Osteoblast (primary cell): Measurements from ENCODE around the gene NPDC1. TPM values are rescaled to one million over a fixed set of nuclear protein-coding genes. Genes with fewer than 3 reads are reported as not detected.

Experiments used
- DNase-seq: peaks from one replicate; pipeline ENCODE4 v3.0.0; 2011; ENCODE audit warnings: low spot score, mixed read lengths; ENCODE audit not compliant: insufficient read length; ENCODE audit errors: missing footprints
- H2AFZ ChIP-seq: 2 replicates; pipeline ENCODE4 v1.6.0; 2011; ENCODE audit warnings: mild to moderate bottlenecking, low read length
- H3K27ac ChIP-seq: 2 replicates; pipeline ENCODE4 v1.5.1; 2011; ENCODE audit warnings: mild to moderate bottlenecking, low read depth, low read length, moderate library complexity
- H3K27me3 ChIP-seq: 2 replicates; pipeline ENCODE4 v1.6.0; 2012; ENCODE audit warnings: mild to moderate bottlenecking, control low read depth, inconsistent platforms, low read length, moderate library complexity; ENCODE audit not compliant: insufficient read depth
- H3K36me3 ChIP-seq: 2 replicates; pipeline ENCODE4 v1.5.1; 2011; ENCODE audit warnings: mild to moderate bottlenecking, low read length, control low read depth, moderate library complexity; ENCODE audit not compliant: insufficient read depth
- H3K4me1 ChIP-seq: 2 replicates; pipeline ENCODE4 v1.5.1; 2011; ENCODE audit warnings: mild to moderate bottlenecking, low read length, control low read depth, moderate library complexity; ENCODE audit not compliant: insufficient read depth
- H3K4me2 ChIP-seq: 2 replicates; pipeline ENCODE4 v1.6.0; 2011; ENCODE audit warnings: mild to moderate bottlenecking, low read length; ENCODE audit not compliant: insufficient read depth
- H3K4me3 ChIP-seq: fragments of 200-600 bp; sonication (generic); 3 replicates; pipeline ENCODE4 v1.5.1; 2012; ENCODE audit warnings: mild to moderate bottlenecking, low read length, inconsistent platforms; ENCODE audit not compliant: insufficient read depth
- H3K79me2 ChIP-seq: 2 replicates; pipeline ENCODE4 v1.6.0; 2012; ENCODE audit warnings: mild to moderate bottlenecking, low read length, control low read depth, inconsistent platforms; ENCODE audit not compliant: insufficient read depth
- H3K9me3 ChIP-seq: 2 replicates; pipeline ENCODE4 v1.5.1; 2011; ENCODE audit warnings: low read depth, low read length, control low read depth
- H4K20me1 ChIP-seq: 2 replicates; pipeline ENCODE4 v1.6.0; 2012; ENCODE audit warnings: mild to moderate bottlenecking, low read length, control low read depth; ENCODE audit not compliant: insufficient read depth
- small RNA-seq: library from RNA; depleted of rRNA; stranded (forward); fragments of <200 nt; gene quantifications from one replicate; pipeline ENCODE3, GENCODE V24; 2012
- total RNA-seq: library from RNA; depleted of rRNA; stranded (reverse); fragments of >200 nt; gene quantifications from 2 replicates; pipeline ENCODE4 v1.2.3, GENCODE V29; 2012
- TF ChIP-seq, protein P1 (sequence below): IDR thresholded peaks from 2 replicates; pipeline ENCODE4 v1.5.1; 2011; ENCODE audit warnings: mild to moderate bottlenecking, low read depth, low read length, moderate library complexity; ENCODE audit errors: extremely low read depth

Gene NPDC1
- total RNA-seq, 1 donor, result 10.1 TPM

DNA sequence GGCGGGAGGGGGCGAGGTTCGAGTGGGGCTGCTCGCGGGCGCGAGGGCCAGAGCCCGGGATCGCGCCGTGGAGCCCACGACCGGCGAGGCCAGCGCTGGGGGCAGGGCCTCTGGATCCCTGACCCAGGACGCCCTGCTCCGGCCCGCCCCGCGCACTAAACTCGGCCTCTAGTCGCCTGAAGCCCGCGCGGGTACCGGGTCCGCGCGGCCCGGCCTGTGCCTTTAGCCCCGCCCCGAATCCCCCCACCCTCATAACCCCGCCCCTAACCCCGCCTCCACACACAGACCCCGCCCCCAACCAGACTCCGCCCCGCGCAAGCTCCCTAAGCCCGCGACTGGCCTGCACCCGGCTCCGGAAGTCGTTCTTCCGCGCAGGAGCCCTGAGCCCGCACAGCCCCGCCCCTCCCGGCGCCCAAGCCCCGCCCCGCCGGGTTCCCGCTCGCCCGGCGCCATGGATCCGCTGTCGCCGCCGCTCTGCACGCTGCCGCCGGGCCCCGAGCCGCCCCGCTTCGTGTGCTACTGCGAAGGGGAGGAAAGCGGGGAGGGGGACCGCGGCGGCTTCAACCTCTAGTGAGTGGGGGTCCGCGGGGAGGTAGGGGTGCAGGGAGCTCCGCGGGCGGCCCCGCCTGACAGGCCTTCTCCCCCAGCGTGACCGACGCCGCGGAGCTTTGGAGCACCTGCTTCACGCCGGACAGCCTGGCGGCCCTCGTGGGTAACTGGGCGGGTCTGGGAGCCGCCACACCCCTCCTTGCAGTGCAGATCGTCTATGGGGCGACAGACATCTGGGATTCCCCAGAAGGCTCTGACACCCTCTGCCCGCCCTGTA is 53.8 kb downstream of the NPDC1 start, which contains the start of gene PAXX:
PAXX (plus strand) TSS at position 430 of the 826 bp plus-strand sequence; CDS start at position 452, 22 bp downstream.
- DNase-seq, result peak; percentile 100
- Histone ChIP-seq H3K27ac (no peak within 1 kb of the TSS), H3K9me3 (no peaks in the 10 kb centered on the region), H3K4me3 (peak within 1 kb of the TSS; percentile 82), H3K79me2 (peaks cover 10% of the 10 kb centered on the region), H3K27me3 (no peaks in the 10 kb centered on the region), H2AFZ (peak within 1 kb of the TSS; percentile 68), H3K36me3 (no peaks in the 10 kb centered on the region), H3K4me2 (peak within 1 kb of the TSS; percentile 93), H4K20me1 (peaks cover 2% of the 10 kb centered on the region), H3K4me1 (peaks cover 28% of the 10 kb centered on the region)
- TF ChIP-seq, protein P1, sequence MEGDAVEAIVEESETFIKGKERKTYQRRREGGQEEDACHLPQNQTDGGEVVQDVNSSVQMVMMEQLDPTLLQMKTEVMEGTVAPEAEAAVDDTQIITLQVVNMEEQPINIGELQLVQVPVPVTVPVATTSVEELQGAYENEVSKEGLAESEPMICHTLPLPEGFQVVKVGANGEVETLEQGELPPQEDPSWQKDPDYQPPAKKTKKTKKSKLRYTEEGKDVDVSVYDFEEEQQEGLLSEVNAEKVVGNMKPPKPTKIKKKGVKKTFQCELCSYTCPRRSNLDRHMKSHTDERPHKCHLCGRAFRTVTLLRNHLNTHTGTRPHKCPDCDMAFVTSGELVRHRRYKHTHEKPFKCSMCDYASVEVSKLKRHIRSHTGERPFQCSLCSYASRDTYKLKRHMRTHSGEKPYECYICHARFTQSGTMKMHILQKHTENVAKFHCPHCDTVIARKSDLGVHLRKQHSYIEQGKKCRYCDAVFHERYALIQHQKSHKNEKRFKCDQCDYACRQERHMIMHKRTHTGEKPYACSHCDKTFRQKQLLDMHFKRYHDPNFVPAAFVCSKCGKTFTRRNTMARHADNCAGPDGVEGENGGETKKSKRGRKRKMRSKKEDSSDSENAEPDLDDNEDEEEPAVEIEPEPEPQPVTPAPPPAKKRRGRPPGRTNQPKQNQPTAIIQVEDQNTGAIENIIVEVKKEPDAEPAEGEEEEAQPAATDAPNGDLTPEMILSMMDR, result no peak

DNA sequence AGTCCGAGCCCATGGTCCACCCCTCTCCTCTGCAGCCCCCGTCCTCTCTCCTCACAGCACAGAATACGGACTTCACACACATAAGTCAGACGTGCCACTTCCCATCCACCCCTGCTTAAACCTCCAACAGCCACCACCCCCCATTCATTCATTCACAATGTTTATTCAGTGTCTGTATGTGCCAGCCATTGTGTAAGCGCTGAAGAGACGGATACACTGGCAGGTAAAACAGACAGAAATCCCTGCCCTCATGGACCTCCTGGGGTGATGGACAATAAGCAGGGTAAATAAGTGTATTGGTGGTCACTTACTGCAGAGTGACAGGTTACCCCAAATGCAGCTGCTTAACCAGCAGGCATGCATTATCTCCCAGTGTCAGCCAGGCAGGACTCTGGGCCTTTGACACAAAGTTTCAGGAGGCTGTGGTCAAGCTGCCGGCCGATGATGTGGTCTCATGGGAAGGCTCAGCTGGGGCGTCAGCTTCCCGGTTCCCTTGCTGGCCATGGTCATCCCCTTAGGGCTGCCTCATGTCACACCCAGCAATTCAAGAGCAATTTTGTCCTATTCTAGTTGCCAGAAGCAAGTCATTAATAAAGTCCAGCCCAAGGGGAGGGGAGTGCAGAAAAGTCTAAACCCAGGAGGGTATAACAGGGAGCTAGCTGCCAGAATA is 55.6 kb downstream of the NPDC1 start:
- H3K4me1 ChIP-seq, result peaks cover 12% of the 10 kb centered on the region
- TF ChIP-seq, protein P1, result no peak
- H3K9me3 ChIP-seq, result no peaks in the 10 kb centered on the region
- peaks cover 10% of the 10 kb centered on the region for H3K79me2 ChIP-seq
- peaks cover 2% of the 10 kb centered on the region for H4K20me1 ChIP-seq
- H3K27me3 ChIP-seq, result peaks cover 8% of the 10 kb centered on the region
- DNase-seq, result no peak
- no peak overlapping the region for H2AFZ ChIP-seq
- no peaks in the 10 kb centered on the region for H3K36me3 ChIP-seq
- no peak overlapping the region for H3K27ac ChIP-seq
- no peak overlapping the region for H3K4me2 ChIP-seq
- H3K4me3 ChIP-seq, result no peak overlapping the region

Small RNAs within 50 kb of the gene (small RNA-seq; reads per million reads assigned to genes)
- gene RF00153, result not detected

Other genes with a start within 250 kb of the NPDC1 start
- under 0.01 TPM in 1 of 2 replicates, not detected in the other for gene CCDC183, start 249.8 kb downstream of the NPDC1 start, total RNA-seq
- 64.2 and 64.8 TPM in 2 replicates for gene RABL6, start 238.2 kb downstream of the NPDC1 start, total RNA-seq
- 0.88 and 1.1 TPM in 2 replicates for gene AJM1, start 203.7 kb downstream of the NPDC1 start, total RNA-seq
- 54.2 and 59.0 TPM in 2 replicates for gene PHPT1, start 196.8 kb downstream of the NPDC1 start, total RNA-seq
- gene MAMDC4, start 193.8 kb downstream of the NPDC1 start, total RNA-seq, result 0.88 and 1.4 TPM in 2 replicates
- gene EDF1, start 179.9 kb downstream of the NPDC1 start, total RNA-seq, result 126 and 173 TPM in 2 replicates
- 6.2 and 6.8 TPM in 2 replicates for gene TRAF2, start 159.7 kb downstream of the NPDC1 start, total RNA-seq
- gene FBXW5, start 101.4 kb downstream of the NPDC1 start, total RNA-seq, result 143 and 157 TPM in 2 replicates
- gene C8G, start 100.9 kb downstream of the NPDC1 start, total RNA-seq, result 1.2 TPM in 1 of 2 replicates, not detected in the other
- not detected in 2 replicates for gene LCN12, start 93.9 kb downstream of the NPDC1 start, total RNA-seq
- gene PTGDS, start 68.7 kb downstream of the NPDC1 start, total RNA-seq, result 37.4 and 57.9 TPM in 2 replicates
- 4.4 and 5.4 TPM in 2 replicates for gene LCNL1, start 63.2 kb downstream of the NPDC1 start, total RNA-seq
- 13.3 and 16.6 TPM in 2 replicates for gene PAXX, start 53.8 kb downstream of the NPDC1 start, total RNA-seq
- gene CLIC3, start 49.6 kb downstream of the NPDC1 start, total RNA-seq, result 1.5 and 2.5 TPM in 2 replicates
- gene ABCA2, start 17.9 kb downstream of the NPDC1 start, total RNA-seq, result 19.4 and 20.3 TPM in 2 replicates
- not detected in 2 replicates for gene FUT7, start 14.1 kb downstream of the NPDC1 start, total RNA-seq
- gene ENTPD2, start 7.9 kb upstream of the NPDC1 start, total RNA-seq, result not detected in 2 replicates
- 0.88 and 1.1 TPM in 2 replicates for gene SAPCD2, start 24.4 kb upstream of the NPDC1 start, total RNA-seq
- 35.9 and 36.9 TPM in 2 replicates for gene UAP1L1, start 31.3 kb upstream of the NPDC1 start, total RNA-seq
- gene MAN1B1, start 40.8 kb upstream of the NPDC1 start, total RNA-seq, result 94.1 and 103 TPM in 2 replicates
- gene DPP7, start 68.6 kb upstream of the NPDC1 start, total RNA-seq, result 66.6 and 74.6 TPM in 2 replicates
- gene GRIN1, start 93.0 kb upstream of the NPDC1 start, total RNA-seq, result not detected in 2 replicates
- gene LRRC26, start 123.9 kb upstream of the NPDC1 start, total RNA-seq, result not detected in 2 replicates
- not detected in 2 replicates for gene TMEM210, start 125.9 kb upstream of the NPDC1 start, total RNA-seq
- 26.2 and 32.9 TPM in 2 replicates for gene ANAPC2, start 142.4 kb upstream of the NPDC1 start, total RNA-seq
- 52.5 and 59.7 TPM in 2 replicates for gene SSNA1, start 142.5 kb upstream of the NPDC1 start, total RNA-seq
- 9.7 and 10.5 TPM in 2 replicates for gene TPRN, start 154.6 kb upstream of the NPDC1 start, total RNA-seq
- gene TMEM203, start 159.5 kb upstream of the NPDC1 start, total RNA-seq, result 35.4 and 36.9 TPM in 2 replicates
- 5.0 and 6.2 TPM in 2 replicates for gene NDOR1, start 159.5 kb upstream of the NPDC1 start, total RNA-seq
- 0.29 TPM in 1 of 2 replicates, not detected in the other for gene RNF208, start 176.1 kb upstream of the NPDC1 start, total RNA-seq
- gene CYSRT1, start 179.0 kb upstream of the NPDC1 start, total RNA-seq, result 1.1 and 1.5 TPM in 2 replicates
- under 0.01 TPM in 1 of 2 replicates, not detected in the other for gene RNF224, start 181.3 kb upstream of the NPDC1 start, total RNA-seq
- not detected in 2 replicates for gene SLC34A3, start 184.7 kb upstream of the NPDC1 start, total RNA-seq
- 67.7 and 74.0 TPM in 2 replicates for gene TUBB4B, start 195.1 kb upstream of the NPDC1 start, total RNA-seq
- 0.36 TPM in 1 of 2 replicates, not detected in the other for gene STPG3, start 205.1 kb upstream of the NPDC1 start, total RNA-seq
- gene NELFB, start 209.2 kb upstream of the NPDC1 start, total RNA-seq, result 46.0 and 47.4 TPM in 2 replicates
- gene TOR4A, start 231.5 kb upstream of the NPDC1 start, total RNA-seq, result 0.29 and 2.5 TPM in 2 replicates